ENCODE results near the gene NCKAP5.

DNA sequence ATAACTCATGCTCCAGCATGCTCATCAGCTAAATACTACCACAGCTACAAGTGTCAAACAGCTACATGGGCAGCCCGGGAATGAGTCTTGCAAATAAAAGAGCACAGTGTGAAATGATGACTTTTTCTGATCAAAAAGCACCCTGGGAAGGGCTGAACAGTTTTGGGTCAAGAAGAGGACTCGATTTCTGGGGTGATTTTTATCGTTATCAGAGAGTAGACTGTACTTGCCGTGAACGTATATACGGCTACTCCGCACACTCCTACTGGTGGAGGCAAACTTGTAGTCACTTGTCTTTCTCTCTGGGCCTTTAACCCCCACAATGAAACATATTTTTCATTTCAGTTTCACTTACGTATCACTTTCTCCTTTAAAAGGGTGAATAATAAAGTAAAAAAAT is 54.4 kb downstream of the NCKAP5 start:
- TF ChIP-seq TAF1 (conservative IDR thresholded peaks at IDR 0.05) (no peak), CTCF (IDR thresholded peaks at IDR 0.05; ENCODE audit: low read depth, low read length, missing input control) (no peak), RAD21 (IDR thresholded peaks at IDR 0.05) (no peak), HNF4A (conservative IDR thresholded peaks at IDR 0.05) (no peak), RXRA (IDR thresholded peaks at IDR 0.05) (no peak), MAX (IDR thresholded peaks at IDR 0.05) (no peak), ATF3 (IDR thresholded peaks at IDR 0.05) (no peak), YY1 (IDR thresholded peaks at IDR 0.05) (no peak)
- TF ChIP-seq, protein P1, sequence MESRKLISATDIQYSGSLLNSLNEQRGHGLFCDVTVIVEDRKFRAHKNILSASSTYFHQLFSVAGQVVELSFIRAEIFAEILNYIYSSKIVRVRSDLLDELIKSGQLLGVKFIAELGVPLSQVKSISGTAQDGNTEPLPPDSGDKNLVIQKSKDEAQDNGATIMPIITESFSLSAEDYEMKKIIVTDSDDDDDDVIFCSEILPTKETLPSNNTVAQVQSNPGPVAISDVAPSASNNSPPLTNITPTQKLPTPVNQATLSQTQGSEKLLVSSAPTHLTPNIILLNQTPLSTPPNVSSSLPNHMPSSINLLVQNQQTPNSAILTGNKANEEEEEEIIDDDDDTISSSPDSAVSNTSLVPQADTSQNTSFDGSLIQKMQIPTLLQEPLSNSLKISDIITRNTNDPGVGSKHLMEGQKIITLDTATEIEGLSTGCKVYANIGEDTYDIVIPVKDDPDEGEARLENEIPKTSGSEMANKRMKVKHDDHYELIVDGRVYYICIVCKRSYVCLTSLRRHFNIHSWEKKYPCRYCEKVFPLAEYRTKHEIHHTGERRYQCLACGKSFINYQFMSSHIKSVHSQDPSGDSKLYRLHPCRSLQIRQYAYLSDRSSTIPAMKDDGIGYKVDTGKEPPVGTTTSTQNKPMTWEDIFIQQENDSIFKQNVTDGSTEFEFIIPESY (IDR thresholded peaks at IDR 0.05): no peak
